NB4 (cell line): ENCODE results near the gene PCDHGA1.
"Not testable (repeated sequence)": the region's sequence is repeated elsewhere in the genome, so short reads cannot be mapped to it uniquely, and the experiment has no call there.

ENCODE experiments used
- CTCF ChIP-seq: IDR thresholded peaks from one replicate; pipeline ENCODE4 v1.5.1; 2012; ENCODE audit warnings: low read depth, low read length
- MAX ChIP-seq: IDR thresholded peaks from 2 replicates; pipeline ENCODE4 v1.6.1; 2011; ENCODE audit warnings: low read depth, low read length

GRCh38 chr5:141417494-141418172 is 87.3 kb downstream of the PCDHGA1 start, which contains the start of gene PCDHGB7:
- TF ChIP-seq CTCF = peak; percentile 82
- not testable (repeated sequence) for TF ChIP-seq MAX
